ENCODE data around the gene DAPP1. TPM values are rescaled to one million over a fixed set of nuclear protein-coding genes. Genes with fewer than 3 reads are reported as not detected.
A peak's percentile ranks its signal among the peaks of the same experiment; 100 is the strongest.

The DAPP1 gene
- total and polyA plus RNA-seq, 10 of the 15 experiments (the other 5 are each of a cell fraction or from before 2014, with no cell fraction given), result 46.5 to 147 (median 74.2) TPM

DNA sequence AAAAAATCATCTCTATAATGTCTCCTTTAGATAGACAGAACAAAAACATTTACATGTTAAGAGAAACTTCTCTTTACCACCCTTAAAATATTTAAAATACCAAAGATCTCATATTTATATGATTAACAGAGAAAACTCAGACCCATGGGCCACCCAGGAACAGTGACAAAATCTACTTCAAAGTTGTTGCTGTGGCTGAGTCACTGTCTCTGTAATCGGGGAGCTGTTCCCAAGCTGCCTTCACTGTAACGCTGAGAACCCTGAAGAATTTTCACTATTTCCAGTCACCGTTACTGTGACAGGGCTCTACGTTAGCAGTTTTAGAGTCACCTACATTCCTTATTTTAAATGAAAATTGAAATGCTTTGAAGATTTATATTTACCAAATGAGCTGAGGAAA, 9.0 kb upstream of the DAPP1 start (continued):
- TF ChIP-seq KAT2A (conservative IDR thresholded peaks at IDR 0.05; ENCODE audit: control insufficient read depth, low read depth, low read length) (no peak), CBX3 (IDR thresholded peaks at IDR 0.05; ENCODE audit: borderline replicate concordance, low read depth) (no peak), EZH2 (IDR thresholded peaks at IDR 0.05; ENCODE audit: borderline replicate concordance, control insufficient read depth, low read depth, low read length) (no peak), IRF4 (IDR thresholded peaks at IDR 0.05; ENCODE audit: low read depth, low read length) (no peak), JUND (IDR thresholded peaks at IDR 0.05; ENCODE audit: low read depth, low read length) (no peak), NR2F1 (conservative IDR thresholded peaks at IDR 0.05) (no peak), CEBPB (IDR thresholded peaks at IDR 0.05; ENCODE audit: borderline replicate concordance in 1 of 2, low read depth in 2 of 2, low read length in 2 of 2) (no peak), ZNF24 (IDR thresholded peaks at IDR 0.05) (no peak)

DNA sequence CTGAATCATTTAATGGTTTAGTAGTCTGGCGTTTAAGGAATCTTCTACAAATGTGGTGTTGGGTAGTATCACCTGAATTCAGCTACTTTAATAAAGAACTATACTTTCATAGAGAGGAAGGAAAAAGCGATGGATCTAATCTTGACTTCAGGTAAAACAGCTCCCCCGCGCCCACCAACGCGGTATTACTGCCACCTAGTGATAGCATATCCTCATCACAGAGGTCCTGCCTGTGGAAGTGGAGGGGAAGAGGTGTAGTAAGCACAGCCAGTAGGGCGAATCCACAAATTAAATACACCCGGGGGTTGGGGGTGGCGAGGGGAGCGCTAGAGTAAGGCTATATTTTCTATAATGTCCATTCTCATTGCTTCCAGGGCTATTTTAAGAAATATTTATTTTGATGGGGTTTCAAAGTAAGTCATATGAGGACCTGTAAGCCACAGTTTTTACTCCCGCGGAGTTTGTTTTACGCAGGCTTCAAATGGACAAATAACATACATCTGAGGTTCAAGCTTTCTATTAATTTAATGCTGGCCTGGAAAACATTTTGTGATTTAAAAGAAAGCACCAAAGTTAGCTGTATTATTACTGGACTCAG, 8.3 kb upstream of the DAPP1 start:
- in situ Hi-C loops (cut with MboI) (loop anchor here (5.0 kb wide), 1 partner anchor 246 kb away; the partner anchor contains the start of gene TRMT10A), intact Hi-C loops (cut with micrococcal nuclease; ENCODE audit: unreplicated experiment) (loop anchor here (1.0 kb wide), 1 partner anchor 247 kb away; no protein-coding TSS in a partner anchor)
- Histone ChIP-seq H3K36me3 (ENCODE audit: control insufficient read depth in 2 of 2, insufficient read depth in 2 of 2, low read length in 1 of 2) (no peaks in the 10 kb centered on the region), H3K9ac (ENCODE audit: control insufficient read depth, insufficient read depth, low read length) (no peak overlapping the region), H2AFZ (ENCODE audit: control insufficient read depth, low read depth, low read length) (peak overlapping the region; percentile 29; the same call in 1 of the 2 replicates), H3K27me3 (replicated peaks in 1 of 2; ENCODE audit: control insufficient read depth in 2 of 2, insufficient read depth in 2 of 2, low read length in 1 of 2) (no peaks in the 10 kb centered on the region; a peak in 1 of 4 replicates), H3K27ac (ENCODE audit: control insufficient read depth, insufficient read depth) (no peak overlapping the region), H3K4me1 (ENCODE audit: control insufficient read depth, insufficient read depth, low read length) (peaks cover 5% of the 10 kb centered on the region; the same call in 1 of the 2 replicates), H3K9me3 (replicated peaks; ENCODE audit: control insufficient read depth, insufficient read depth, low read length) (no peaks in the 10 kb centered on the region; the same call in 2 of the 3 replicates), H3K79me2 (ENCODE audit: control insufficient read depth, insufficient read depth, low read length) (no peaks in the 10 kb centered on the region), H4K20me1 (ENCODE audit: control insufficient read depth, insufficient read depth) (no peaks in the 10 kb centered on the region), H3K4me3 (no peak overlapping the region), H3K4me2 (ENCODE audit: control insufficient read depth, insufficient read depth) (0 out of 2 replicates have a peak overlapping the region, but pooled peaks have one; percentile 9)
- DNase-seq (ENCODE audit: low read depth, low spot score) (no peak), FAIRE-seq (peak; percentile 85), ATAC-seq (peak; percentile 94)
- WGBS (ENCODE audit: insufficient coverage, insufficient replicate concordance, low lambda C conversion rate, missing lambda C conversion rate), result 19% methylated on average over 13 of the region's 13 CpGs
- ChIA-PET RAD21 (ENCODE audit: unreplicated experiment) (interaction anchor here (0.6 to 7.3 kb wide), 27 partner anchors 9 to 399 kb away, joined by 3 to 98 read pairs (median 6); partner anchors contain the start of genes DAPP1, DNAJB14, H2AZ1 and TRMT10A), SMC1A (ENCODE audit: uncharacterized antibody, unreplicated experiment) (interaction anchor here (0.7 to 3.1 kb wide), 49 partner anchors 9 to 410 kb away, joined by 3 to 50 read pairs (median 5); partner anchors contain the start of genes DAPP1, DNAJB14 and TRMT10A), CTCF (interaction anchor here (0.6 to 7.1 kb wide), 69 partner anchors 9 to 405 kb away, joined by 3 to 167 read pairs (median 4); partner anchors contain the start of genes DAPP1, DNAJB14, H2AZ1 and LAMTOR3), POLR2A (interaction anchor here (0.7 to 1.3 kb wide), 2 partner anchors 91 to 245 kb away, joined by 3 to 7 read pairs; partner anchors contain the start of gene TRMT10A)
- BruUV-seq (replicated peaks), result no TSS peak
- TF ChIP-seq HDAC6 (IDR thresholded peaks at IDR 0.05; ENCODE audit: unreplicated experiment) (no peak), HSF1 (IDR thresholded peaks at IDR 0.05; ENCODE audit: low read depth, low read length) (no peak), WRNIP1 (IDR thresholded peaks at IDR 0.05; ENCODE audit: borderline replicate concordance, low read depth, low read length) (no peak), SREBF1 (IDR thresholded peaks at IDR 0.05; ENCODE audit: low read length) (no peak), SMC3 (IDR thresholded peaks at IDR 0.05; ENCODE audit: borderline replicate concordance, low read length) (peak; percentile 83; the same call in 1 of the 2 replicates), ZNF384 (IDR thresholded peaks at IDR 0.05; ENCODE audit: borderline replicate concordance, low read depth, low read length) (no peak), TAF1 (IDR thresholded peaks at IDR 0.05; ENCODE audit: borderline replicate concordance, low read depth, low read length) (no peak), POLR2AphosphoS5 (IDR thresholded peaks at IDR 0.05; ENCODE audit: low read length) (no peak)
- TF ChIP-seq, protein P1, sequence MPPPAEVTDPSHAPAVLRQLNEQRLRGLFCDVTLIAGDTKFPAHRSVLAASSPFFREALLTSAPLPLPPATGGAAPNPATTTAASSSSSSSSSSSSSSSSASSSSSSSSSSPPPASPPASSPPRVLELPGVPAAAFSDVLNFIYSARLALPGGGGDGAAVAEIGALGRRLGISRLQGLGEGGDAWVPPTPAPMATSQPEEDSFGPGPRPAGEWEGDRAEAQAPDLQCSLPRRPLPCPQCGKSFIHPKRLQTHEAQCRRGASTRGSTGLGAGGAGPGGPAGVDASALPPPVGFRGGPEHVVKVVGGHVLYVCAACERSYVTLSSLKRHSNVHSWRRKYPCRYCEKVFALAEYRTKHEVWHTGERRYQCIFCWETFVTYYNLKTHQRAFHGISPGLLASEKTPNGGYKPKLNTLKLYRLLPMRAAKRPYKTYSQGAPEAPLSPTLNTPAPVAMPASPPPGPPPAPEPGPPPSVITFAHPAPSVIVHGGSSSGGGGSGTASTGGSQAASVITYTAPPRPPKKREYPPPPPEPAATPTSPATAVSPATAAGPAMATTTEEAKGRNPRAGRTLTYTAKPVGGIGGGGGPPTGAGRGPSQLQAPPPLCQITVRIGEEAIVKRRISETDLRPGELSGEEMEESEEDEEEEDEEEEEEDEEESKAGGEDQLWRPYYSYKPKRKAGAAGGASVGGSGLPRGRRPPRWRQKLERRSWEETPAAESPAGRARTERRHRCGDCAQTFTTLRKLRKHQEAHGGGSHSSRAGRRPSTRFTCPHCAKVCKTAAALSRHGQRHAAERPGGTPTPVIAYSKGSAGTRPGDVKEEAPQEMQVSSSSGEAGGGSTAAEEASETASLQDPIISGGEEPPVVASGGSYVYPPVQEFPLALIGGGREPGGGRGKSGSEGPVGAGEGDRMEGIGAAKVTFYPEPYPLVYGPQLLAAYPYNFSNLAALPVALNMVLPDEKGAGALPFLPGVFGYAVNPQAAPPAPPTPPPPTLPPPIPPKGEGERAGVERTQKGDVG (CRISPR knock-in tag; IDR thresholded peaks at IDR 0.05), result no peak
